Thyroid gland (tissue), 4 donors: Measurements from ENCODE around the gene HNRNPA0.

ENCODE experiments used
- CTCF ChIP-seq, 6 experiments: fragments of 200-600 bp in 3 of 6; fragments of 450-650 bp in 3 of 6; sonication (generic) in 3 of 6; IDR thresholded peaks; one replicate each; pipeline ENCODE4 v1.5.1; 2016 to 2019; ENCODE audit warnings: antibody characterized with exemption in 6 of 6, mild to moderate bottlenecking in 2 of 6, inconsistent platforms in 1 of 6, moderate library complexity in 1 of 6
- POLR2A ChIP-seq, 2 donors: fragments of 450-650 bp; IDR thresholded peaks; one replicate each; pipeline ENCODE4 v1.6.1; 2017; ENCODE audit warnings: antibody characterized with exemption in 2 of 2, mild to moderate bottlenecking in 2 of 2, moderate library complexity in 1 of 2

DNA sequence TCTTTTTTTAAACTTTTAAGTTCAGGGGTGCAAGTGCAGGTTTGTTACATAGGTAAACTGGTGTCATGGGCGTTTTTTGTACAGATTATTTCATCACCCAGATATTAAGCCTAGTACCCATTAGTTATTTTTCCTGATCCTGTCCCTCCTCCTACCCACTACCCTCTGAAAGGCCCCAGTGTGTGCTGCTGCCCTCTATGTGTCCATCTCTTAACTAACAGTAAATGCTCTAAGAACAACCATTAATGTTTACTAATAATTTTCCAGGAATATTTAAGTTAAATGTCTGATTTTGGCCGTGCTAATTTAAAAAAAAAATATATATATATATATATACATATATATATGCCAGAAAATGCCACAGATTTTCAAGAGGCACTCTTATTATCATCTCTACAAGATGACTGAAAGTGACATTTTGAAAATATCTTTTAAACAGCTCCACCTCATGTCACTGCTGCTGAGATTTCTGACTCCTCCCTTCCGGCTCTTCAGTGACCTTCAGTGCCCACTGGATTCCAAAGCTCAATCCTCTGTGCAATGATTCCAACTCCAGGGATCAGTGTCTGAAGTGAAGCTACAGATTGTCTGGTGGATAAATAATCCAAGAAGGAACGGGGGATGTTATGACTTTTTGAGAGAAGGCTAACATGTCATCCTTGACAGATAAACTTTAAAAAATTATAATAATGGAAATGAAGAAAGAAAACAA lies 46.7 kb upstream of the HNRNPA0 start:
- TF ChIP-seq CTCF (IDR thresholded peaks at IDR 0.05) (no peak), POLR2A (IDR thresholded peaks at IDR 0.05) (no peak)
